Hepatic stellate cell (primary cell): ENCODE data around the gene FAM120A.

Source experiments
- DNase-seq: peaks from one replicate; pipeline ENCODE4 v3.0.0; 2011; ENCODE audit warnings: low spot score

FAM120A gene

GRCh38 chr9:93451849-93452709, 594 bp downstream of the FAM120A start:
- DNase-seq = peak; percentile 24

GRCh38 chr9:93452710-93453046, 1.2 kb downstream of the FAM120A start:
- DNase-seq = peak; percentile 11

- DNase-seq = peak; percentile 94
Observed at GRCh38 chr9:93453047-93453914, 1.8 kb downstream of the FAM120A start, which contains the start of gene FAM120AOS. FAM120AOS (minus strand) TSS chr9:93453581; CDS start chr9:93452709, 872 bp downstream.

GRCh38 chr9:93456022-93456421, 4.5 kb downstream of the FAM120A start:
- no peak for DNase-seq

GRCh38 chr9:93456504-93456903, 5.0 kb downstream of the FAM120A start:
- no peak for DNase-seq

GRCh38 chr9:93457006-93457405, 5.5 kb downstream of the FAM120A start:
- no peak for DNase-seq

- no peak for DNase-seq
Observed at GRCh38 chr9:93458712-93459111, 7.2 kb downstream of the FAM120A start.

- DNase-seq = no peak
Observed at GRCh38 chr9:93459432-93459847, 8.0 kb downstream of the FAM120A start.

- no peak for DNase-seq
Observed at GRCh38 chr9:93460689-93461413, 9.4 kb downstream of the FAM120A start.

- DNase-seq = no peak
Observed at GRCh38 chr9:93461414-93461743, 9.9 kb downstream of the FAM120A start.

GRCh38 chr9:93461821-93462220, 10.3 kb downstream of the FAM120A start:
- no peak for DNase-seq

- no peak for DNase-seq
Observed at GRCh38 chr9:93463638-93464248, 12.3 kb downstream of the FAM120A start.

GRCh38 chr9:93464395-93464794, 12.9 kb downstream of the FAM120A start:
- no peak for DNase-seq

GRCh38 chr9:93464876-93465275, 13.4 kb downstream of the FAM120A start:
- no peak for DNase-seq

GRCh38 chr9:93465855-93466254, 14.4 kb downstream of the FAM120A start:
- no peak for DNase-seq

- no peak for DNase-seq
Observed at GRCh38 chr9:93466416-93467061, 15.1 kb downstream of the FAM120A start.

GRCh38 chr9:93467062-93467416, 15.6 kb downstream of the FAM120A start:
- no peak for DNase-seq

- DNase-seq = no peak
Observed at GRCh38 chr9:93467462-93467861, 16.0 kb downstream of the FAM120A start.

- DNase-seq = peak; percentile 31
Observed at GRCh38 chr9:93468763-93469456, 17.4 kb downstream of the FAM120A start.

GRCh38 chr9:93470391-93470790, 18.9 kb downstream of the FAM120A start:
- no peak for DNase-seq

- DNase-seq = no peak
Observed at GRCh38 chr9:93471124-93471523, 19.6 kb downstream of the FAM120A start.
